Neural cell (in vitro differentiated cells): Measurements from ENCODE around the gene E2F3. TPM values are rescaled to one million over a fixed set of nuclear protein-coding genes. Genes with fewer than 3 reads are reported as not detected.

ENCODE experiments used
- H2AFZ ChIP-seq: fragments of 200-600, 300-800 bp; sonication (generic), shearing (Covaris generic); 2 replicates; pipeline ENCODE4 v1.6.0; 2014; ENCODE audit warnings: low read depth, mild to moderate bottlenecking, antibody characterized with exemption, low read length, moderate library complexity
- H3F3A ChIP-seq: fragments of 200-600 bp; shearing (Covaris generic); 2 replicates; pipeline ENCODE4 v1.6.1; 2016; ENCODE audit warnings: mild to moderate bottlenecking, moderate library complexity, mixed read lengths, antibody characterized with exemption, low read length; ENCODE audit not compliant: insufficient read depth, poor library complexity, severe bottlenecking
- H3K27ac ChIP-seq: fragments of 200-600, 300-800 bp; sonication (generic), shearing (Covaris generic); 2 replicates; pipeline ENCODE4 v1.5.1; 2014; ENCODE audit warnings: mild to moderate bottlenecking, low read length, moderate library complexity
- H3K27me3 ChIP-seq: fragments of 300-800, 200-600 bp; sonication (generic), shearing (Covaris generic); 2 replicates; pipeline ENCODE4 v1.6.0; 2014; ENCODE audit warnings: mild to moderate bottlenecking, low read depth, low read length, moderate library complexity; ENCODE audit not compliant: insufficient read depth
- H3K36me3 ChIP-seq: fragments of 300-800, 200-600 bp; sonication (generic), shearing (Covaris generic); 2 replicates; pipeline ENCODE4 v1.5.1; 2014; ENCODE audit warnings: mild to moderate bottlenecking, antibody characterized with exemption, low read length, moderate library complexity; ENCODE audit not compliant: insufficient read depth
- H3K4me2 ChIP-seq: fragments of 300-800, 200-600 bp; sonication (generic), shearing (Covaris generic); 2 replicates; pipeline ENCODE4 v1.6.0; 2014; ENCODE audit warnings: mild to moderate bottlenecking, low read length
- H3K4me3 ChIP-seq: fragments of 300-800, 200-600 bp; sonication (generic), shearing (Covaris generic); 2 replicates; pipeline ENCODE4 v1.5.1; 2014; ENCODE audit warnings: mild to moderate bottlenecking, low read length, moderate library complexity
- H3K79me2 ChIP-seq: fragments of 200-600 bp; shearing (Covaris generic); replicated peaks from 2 replicates; pipeline ENCODE4 v1.6.0; 2014; ENCODE audit warnings: mild to moderate bottlenecking, low read length, moderate library complexity; ENCODE audit not compliant: insufficient read depth
- H3K9ac ChIP-seq: fragments of 300-800, 200-600 bp; sonication (generic), shearing (Covaris generic); 2 replicates; pipeline ENCODE4 v1.6.1; 2016; ENCODE audit warnings: mild to moderate bottlenecking, low read length, mixed read lengths
- H3K9me2 ChIP-seq: fragments of 200-600 bp; shearing (Covaris generic); 2 replicates; pipeline ENCODE4 v1.6.1; 2016; ENCODE audit warnings: mild to moderate bottlenecking, low read length, mixed read lengths; ENCODE audit not compliant: insufficient read depth
- H3K9me3 ChIP-seq: fragments of 200-600, 300-800 bp; sonication (generic), shearing (Covaris generic); 2 replicates; pipeline ENCODE4 v1.6.1; 2016; ENCODE audit warnings: mild to moderate bottlenecking, mixed run types, low read length, moderate library complexity, mixed read lengths
- H4K20me1 ChIP-seq: fragments of 200-600 bp; shearing (Covaris generic); 2 replicates; pipeline ENCODE4 v1.6.1; 2016; ENCODE audit warnings: mild to moderate bottlenecking, mixed run types; ENCODE audit not compliant: insufficient read depth
- CTCF ChIP-seq: fragments of 450-650 bp; IDR thresholded peaks from 2 replicates; pipeline ENCODE4 v1.5.1; 2014; ENCODE audit warnings: antibody characterized with exemption, mild to moderate bottlenecking, moderate library complexity; ENCODE audit not compliant: poor library complexity, severe bottlenecking
- EP300 ChIP-seq: fragments of 450-650 bp; conservative IDR thresholded peaks from 2 replicates; pipeline ENCODE4 v1.6.1; 2014; ENCODE audit warnings: antibody characterized with exemption, mild to moderate bottlenecking, moderate library complexity; ENCODE audit not compliant: poor library complexity, severe bottlenecking
- EZH2 ChIP-seq: fragments of 200-600, 300-800 bp; shearing (Covaris generic), sonication (generic); IDR thresholded peaks from 2 replicates; pipeline ENCODE4 v1.6.1; 2014; ENCODE audit warnings: antibody characterized with exemption, low read length, borderline replicate concordance, mild to moderate bottlenecking; ENCODE audit not compliant: insufficient read depth, poor library complexity, severe bottlenecking
- MXI1 ChIP-seq: fragments of 450-650 bp; conservative IDR thresholded peaks from 2 replicates; pipeline ENCODE4 v1.6.1; 2014; ENCODE audit warnings: antibody characterized with exemption, mild to moderate bottlenecking; ENCODE audit not compliant: poor library complexity, severe bottlenecking
- POLR2AphosphoS5 ChIP-seq: IDR thresholded peaks from 2 replicates; pipeline ENCODE4 v1.6.1; 2012
- RAD21 ChIP-seq: fragments of 450-650 bp; conservative IDR thresholded peaks from 2 replicates; pipeline ENCODE4 v1.6.1; 2014; ENCODE audit warnings: antibody characterized with exemption, mild to moderate bottlenecking, moderate library complexity
- SMC3 ChIP-seq: fragments of 450-650 bp; conservative IDR thresholded peaks from 2 replicates; pipeline ENCODE4 v1.6.1; 2014; ENCODE audit warnings: antibody characterized with exemption, mild to moderate bottlenecking, moderate library complexity; ENCODE audit not compliant: poor library complexity
- TAF1 ChIP-seq: IDR thresholded peaks from 2 replicates; pipeline ENCODE4 v1.6.1; 2012; ENCODE audit warnings: low read depth
- polyA plus RNA-seq: library from polyadenylated mRNA; depleted of rRNA; stranded (reverse); fragments of >200 nt; gene quantifications from 2 replicates; pipeline ENCODE4 v1.2.3, GENCODE V29; 2014
- TF ChIP-seq, protein P1 (sequence below): IDR thresholded peaks from 2 replicates; pipeline ENCODE4 v1.6.1; 2012; ENCODE audit warnings: borderline replicate concordance

E2F3 gene
- polyA plus RNA-seq, 1 donor from 2014 or later = 4.8 TPM

DNA sequence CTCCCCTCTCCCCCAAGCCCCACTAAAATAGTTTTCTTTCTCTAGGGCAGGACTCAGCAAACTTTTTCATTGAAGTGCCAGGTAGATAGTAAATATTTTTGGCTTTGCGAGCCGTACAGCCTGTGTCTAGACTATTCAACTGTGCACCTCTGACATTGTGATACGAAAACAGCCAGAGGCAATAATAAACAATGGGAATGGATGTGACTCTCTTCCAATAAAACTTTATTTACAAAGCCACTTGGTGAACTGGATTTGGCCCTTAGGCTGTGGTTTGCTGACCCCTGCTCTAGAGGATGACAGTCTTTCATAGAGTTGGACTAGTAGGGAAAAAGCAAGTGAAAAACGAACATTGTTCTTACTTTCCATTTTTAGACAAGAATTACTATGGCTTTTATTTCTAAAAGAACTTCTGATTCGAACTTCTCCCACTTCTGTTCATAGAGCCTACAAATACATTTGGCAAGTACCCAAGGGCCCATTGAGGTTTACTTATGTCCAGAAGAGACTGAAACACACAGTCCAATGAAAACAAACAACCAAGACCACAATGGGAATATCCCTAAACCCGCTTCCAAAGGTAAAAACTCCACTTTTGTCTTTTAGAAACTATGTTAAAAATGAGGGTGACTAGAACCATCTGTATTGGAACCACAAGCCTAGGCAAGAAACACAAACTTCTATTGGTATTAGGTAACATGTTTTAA, 86.1 kb downstream of the E2F3 start:
- no peak for TF ChIP-seq RAD21
- TF ChIP-seq POLR2AphosphoS5 = no peak
- TF ChIP-seq EZH2 = no peak
- TF ChIP-seq MXI1 = no peak
- no peak for TF ChIP-seq CTCF
- no peak for TF ChIP-seq EP300
- no peak for TF ChIP-seq TAF1
- TF ChIP-seq, protein P1, sequence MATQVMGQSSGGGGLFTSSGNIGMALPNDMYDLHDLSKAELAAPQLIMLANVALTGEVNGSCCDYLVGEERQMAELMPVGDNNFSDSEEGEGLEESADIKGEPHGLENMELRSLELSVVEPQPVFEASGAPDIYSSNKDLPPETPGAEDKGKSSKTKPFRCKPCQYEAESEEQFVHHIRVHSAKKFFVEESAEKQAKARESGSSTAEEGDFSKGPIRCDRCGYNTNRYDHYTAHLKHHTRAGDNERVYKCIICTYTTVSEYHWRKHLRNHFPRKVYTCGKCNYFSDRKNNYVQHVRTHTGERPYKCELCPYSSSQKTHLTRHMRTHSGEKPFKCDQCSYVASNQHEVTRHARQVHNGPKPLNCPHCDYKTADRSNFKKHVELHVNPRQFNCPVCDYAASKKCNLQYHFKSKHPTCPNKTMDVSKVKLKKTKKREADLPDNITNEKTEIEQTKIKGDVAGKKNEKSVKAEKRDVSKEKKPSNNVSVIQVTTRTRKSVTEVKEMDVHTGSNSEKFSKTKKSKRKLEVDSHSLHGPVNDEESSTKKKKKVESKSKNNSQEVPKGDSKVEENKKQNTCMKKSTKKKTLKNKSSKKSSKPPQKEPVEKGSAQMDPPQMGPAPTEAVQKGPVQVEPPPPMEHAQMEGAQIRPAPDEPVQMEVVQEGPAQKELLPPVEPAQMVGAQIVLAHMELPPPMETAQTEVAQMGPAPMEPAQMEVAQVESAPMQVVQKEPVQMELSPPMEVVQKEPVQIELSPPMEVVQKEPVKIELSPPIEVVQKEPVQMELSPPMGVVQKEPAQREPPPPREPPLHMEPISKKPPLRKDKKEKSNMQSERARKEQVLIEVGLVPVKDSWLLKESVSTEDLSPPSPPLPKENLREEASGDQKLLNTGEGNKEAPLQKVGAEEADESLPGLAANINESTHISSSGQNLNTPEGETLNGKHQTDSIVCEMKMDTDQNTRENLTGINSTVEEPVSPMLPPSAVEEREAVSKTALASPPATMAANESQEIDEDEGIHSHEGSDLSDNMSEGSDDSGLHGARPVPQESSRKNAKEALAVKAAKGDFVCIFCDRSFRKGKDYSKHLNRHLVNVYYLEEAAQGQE = no peak
- no peak for TF ChIP-seq SMC3
- H3K36me3 ChIP-seq = no peaks in the 10 kb centered on the region

GRCh38 chr6:20490591-20490990, 88.9 kb downstream of the E2F3 start:
- Histone ChIP-seq H3K9me3 (no peaks in the 10 kb centered on the region), H3K9me2 (no peaks in the 10 kb centered on the region), H3K9ac (no peak overlapping the region), H3F3A (no peaks in the 10 kb centered on the region), H3K27me3 (no peaks in the 10 kb centered on the region), H3K36me3 (no peaks in the 10 kb centered on the region), H3K79me2 (no peaks in the 10 kb centered on the region), H3K4me2 (no peak overlapping the region), H2AFZ (no peak overlapping the region), H3K27ac (no peak overlapping the region), H3K4me3 (no peak overlapping the region), H4K20me1 (no peaks in the 10 kb centered on the region)
- TF ChIP-seq, protein P1 = no peak
- no peak for TF ChIP-seq RAD21
- no peak for TF ChIP-seq SMC3
- no peak for TF ChIP-seq TAF1
- no peak for TF ChIP-seq EZH2
- TF ChIP-seq CTCF = no peak
- no peak for TF ChIP-seq MXI1
- no peak for TF ChIP-seq EP300
- TF ChIP-seq POLR2AphosphoS5 = no peak

More for the DNA sequence above, 86.1 kb downstream of the E2F3 start:
- H3K4me3 ChIP-seq = no peak overlapping the region
- no peak overlapping the region for H3K27ac ChIP-seq
- no peak overlapping the region for H3K4me2 ChIP-seq
- no peak overlapping the region for H2AFZ ChIP-seq
- H3K79me2 ChIP-seq = no peaks in the 10 kb centered on the region
- H4K20me1 ChIP-seq = no peaks in the 10 kb centered on the region
- no peaks in the 10 kb centered on the region for H3K9me3 ChIP-seq
- no peaks in the 10 kb centered on the region for H3F3A ChIP-seq
- H3K9ac ChIP-seq = no peak overlapping the region
- H3K27me3 ChIP-seq = no peaks in the 10 kb centered on the region
- H3K9me2 ChIP-seq = no peaks in the 10 kb centered on the region
